ENCODE results near the gene EEFSEC.

DNA sequence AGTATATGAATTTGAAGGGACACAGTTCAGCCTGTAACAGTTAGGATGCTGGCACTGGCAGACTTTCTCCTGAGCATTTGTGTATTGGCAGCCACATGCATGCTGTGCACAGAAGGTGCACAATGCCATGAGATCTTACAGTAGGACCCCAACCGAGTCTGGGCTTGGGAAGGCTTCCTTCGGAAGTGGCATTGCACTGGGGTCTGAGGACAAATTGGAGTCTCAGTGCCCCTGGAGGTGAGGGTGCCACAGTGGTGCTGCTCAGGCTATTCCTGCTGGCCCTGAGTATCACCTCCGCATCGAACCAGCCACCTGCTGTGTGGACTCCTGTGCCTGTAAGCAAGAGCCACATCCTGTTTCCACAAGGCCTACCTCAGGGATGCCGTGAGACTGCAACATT lies 213.9 kb downstream of the EEFSEC start:
- TF ChIP-seq, protein P1, sequence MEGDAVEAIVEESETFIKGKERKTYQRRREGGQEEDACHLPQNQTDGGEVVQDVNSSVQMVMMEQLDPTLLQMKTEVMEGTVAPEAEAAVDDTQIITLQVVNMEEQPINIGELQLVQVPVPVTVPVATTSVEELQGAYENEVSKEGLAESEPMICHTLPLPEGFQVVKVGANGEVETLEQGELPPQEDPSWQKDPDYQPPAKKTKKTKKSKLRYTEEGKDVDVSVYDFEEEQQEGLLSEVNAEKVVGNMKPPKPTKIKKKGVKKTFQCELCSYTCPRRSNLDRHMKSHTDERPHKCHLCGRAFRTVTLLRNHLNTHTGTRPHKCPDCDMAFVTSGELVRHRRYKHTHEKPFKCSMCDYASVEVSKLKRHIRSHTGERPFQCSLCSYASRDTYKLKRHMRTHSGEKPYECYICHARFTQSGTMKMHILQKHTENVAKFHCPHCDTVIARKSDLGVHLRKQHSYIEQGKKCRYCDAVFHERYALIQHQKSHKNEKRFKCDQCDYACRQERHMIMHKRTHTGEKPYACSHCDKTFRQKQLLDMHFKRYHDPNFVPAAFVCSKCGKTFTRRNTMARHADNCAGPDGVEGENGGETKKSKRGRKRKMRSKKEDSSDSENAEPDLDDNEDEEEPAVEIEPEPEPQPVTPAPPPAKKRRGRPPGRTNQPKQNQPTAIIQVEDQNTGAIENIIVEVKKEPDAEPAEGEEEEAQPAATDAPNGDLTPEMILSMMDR (IDR thresholded peaks at IDR 0.05; ENCODE audit: low read length), result no peak
- no peak for TF ChIP-seq EZH2 (optimal IDR thresholded peaks at IDR 0.05; ENCODE audit: low read depth, low read length)
- TF ChIP-seq EZH2phosphoT487 (IDR thresholded peaks at IDR 0.05; ENCODE audit: low read length), result no peak

All from MM.1S (cell line).